GM18526 (cell line): ENCODE results near the gene RIMBP2.

ENCODE experiments used
- POLR2A ChIP-seq: IDR thresholded peaks from 3 replicates; pipeline ENCODE4 v1.6.1; 2011; ENCODE audit not compliant: insufficient read length; ENCODE audit errors: extremely low read depth

The RIMBP2 gene

GRCh38 chr12:130664772-130665171, 51.3 kb downstream of the RIMBP2 start:
- TF ChIP-seq POLR2A: no peak

GRCh38 chr12:130664252-130664651, 51.8 kb downstream of the RIMBP2 start:
- TF ChIP-seq POLR2A: no peak

GRCh38 chr12:130663514-130663913, 52.6 kb downstream of the RIMBP2 start:
- no peak for TF ChIP-seq POLR2A

- no peak for TF ChIP-seq POLR2A
Measured at GRCh38 chr12:130661486-130662255, 54.4 kb downstream of the RIMBP2 start.

GRCh38 chr12:130661059-130661458, 55.0 kb downstream of the RIMBP2 start:
- TF ChIP-seq POLR2A: no peak

- no peak for TF ChIP-seq POLR2A
Measured at GRCh38 chr12:130658145-130658911, 57.8 kb downstream of the RIMBP2 start.

GRCh38 chr12:130656411-130656810, 59.7 kb downstream of the RIMBP2 start:
- no peak for TF ChIP-seq POLR2A

- no peak for TF ChIP-seq POLR2A
Measured at GRCh38 chr12:130655881-130656280, 60.2 kb downstream of the RIMBP2 start.

GRCh38 chr12:130655010-130655409, 61.1 kb downstream of the RIMBP2 start:
- no peak for TF ChIP-seq POLR2A

- TF ChIP-seq POLR2A: no peak
Measured at GRCh38 chr12:130651188-130651959, 64.7 kb downstream of the RIMBP2 start.

GRCh38 chr12:130650131-130650530, 66.0 kb downstream of the RIMBP2 start:
- no peak for TF ChIP-seq POLR2A

GRCh38 chr12:130649101-130650045, 66.7 kb downstream of the RIMBP2 start:
- no peak for TF ChIP-seq POLR2A

- no peak for TF ChIP-seq POLR2A
Measured at GRCh38 chr12:130647814-130648213, 68.3 kb downstream of the RIMBP2 start.

- TF ChIP-seq POLR2A: no peak
Measured at GRCh38 chr12:130646716-130647370, 69.3 kb downstream of the RIMBP2 start.
